Nephron progenitor cell (in vitro differentiated cells): ENCODE results near the gene PHF21B.

Source experiments
- DNase-seq: peaks from one replicate; pipeline ENCODE4 v3.0.0; 2021
- H3K27ac Mint-ChIP-seq: 2 replicates; pipeline ENCODE4 v1.8.0; 2021; ENCODE audit warnings: mild to moderate bottlenecking, moderate library complexity, mixed read lengths
- H3K27me3 Mint-ChIP-seq: 2 replicates; pipeline ENCODE4 v1.8.0; 2021; ENCODE audit warnings: mild to moderate bottlenecking, low read depth, mixed read lengths; ENCODE audit not compliant: poor library complexity
- H3K36me3 Mint-ChIP-seq: 2 replicates; pipeline ENCODE4 v1.8.0; 2021; ENCODE audit warnings: low read depth, mixed read lengths
- H3K4me1 Mint-ChIP-seq: 2 replicates; pipeline ENCODE4 v1.8.0; 2021; ENCODE audit warnings: mixed read lengths
- H3K4me3 Mint-ChIP-seq: 2 replicates; pipeline ENCODE4 v1.8.0; 2021; ENCODE audit warnings: mild to moderate bottlenecking, moderate library complexity, mixed read lengths
- H3K9me3 Mint-ChIP-seq: 2 replicates; pipeline ENCODE4 v1.8.0; 2021; ENCODE audit warnings: mild to moderate bottlenecking, moderate library complexity, mixed read lengths
- TF ChIP-seq, protein P1 (sequence below): fragments of 200-600 bp; sonication (generic); IDR thresholded peaks from 2 replicates; pipeline ENCODE4 v1.5.0; 2021; ENCODE audit warnings: antibody characterized with exemption

Gene PHF21B

DNA sequence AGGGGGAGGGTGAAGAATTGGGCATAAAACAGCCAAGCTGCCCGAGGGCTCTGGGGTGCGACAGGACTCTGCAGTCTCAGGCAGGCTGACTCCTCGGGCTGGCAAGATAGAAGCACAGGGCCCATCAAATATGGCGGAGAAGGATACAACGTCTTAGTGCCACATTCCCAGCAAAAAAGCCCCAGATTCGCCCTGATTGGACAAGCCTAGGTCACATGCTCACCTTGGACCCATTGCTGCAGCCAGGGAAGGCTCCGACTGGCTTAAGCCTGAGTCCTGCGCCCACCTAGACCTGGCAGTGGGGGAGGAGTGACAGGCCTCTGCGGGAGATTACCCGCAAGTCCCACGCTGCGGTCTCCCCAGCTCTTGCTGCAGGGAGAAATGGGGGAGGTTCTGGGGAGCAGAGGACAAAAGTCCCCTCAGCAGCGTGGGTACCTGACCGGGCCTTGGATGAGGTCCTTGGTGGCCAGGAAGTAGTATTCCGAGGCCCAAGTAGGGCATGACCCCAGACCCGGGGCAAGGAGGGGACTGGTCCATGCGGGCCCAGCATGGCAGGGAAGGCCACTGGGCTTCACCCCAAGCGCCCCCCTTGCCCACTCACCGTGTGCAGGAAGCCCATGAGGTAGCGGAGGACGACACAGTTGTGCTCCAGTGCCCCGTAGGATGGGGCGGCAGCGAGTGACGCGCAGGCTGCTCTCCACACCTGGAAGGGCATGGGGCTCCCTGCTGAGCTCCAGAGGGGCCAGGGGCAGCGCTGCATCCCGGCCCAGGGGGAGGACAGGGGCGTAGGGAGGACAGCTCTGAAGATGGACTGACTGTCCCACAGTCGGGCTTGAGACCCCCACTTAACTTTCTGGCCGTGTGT, 144.4 kb downstream of the PHF21B start:
- H3K4me3 Mint-ChIP-seq = no peak overlapping the region

DNA sequence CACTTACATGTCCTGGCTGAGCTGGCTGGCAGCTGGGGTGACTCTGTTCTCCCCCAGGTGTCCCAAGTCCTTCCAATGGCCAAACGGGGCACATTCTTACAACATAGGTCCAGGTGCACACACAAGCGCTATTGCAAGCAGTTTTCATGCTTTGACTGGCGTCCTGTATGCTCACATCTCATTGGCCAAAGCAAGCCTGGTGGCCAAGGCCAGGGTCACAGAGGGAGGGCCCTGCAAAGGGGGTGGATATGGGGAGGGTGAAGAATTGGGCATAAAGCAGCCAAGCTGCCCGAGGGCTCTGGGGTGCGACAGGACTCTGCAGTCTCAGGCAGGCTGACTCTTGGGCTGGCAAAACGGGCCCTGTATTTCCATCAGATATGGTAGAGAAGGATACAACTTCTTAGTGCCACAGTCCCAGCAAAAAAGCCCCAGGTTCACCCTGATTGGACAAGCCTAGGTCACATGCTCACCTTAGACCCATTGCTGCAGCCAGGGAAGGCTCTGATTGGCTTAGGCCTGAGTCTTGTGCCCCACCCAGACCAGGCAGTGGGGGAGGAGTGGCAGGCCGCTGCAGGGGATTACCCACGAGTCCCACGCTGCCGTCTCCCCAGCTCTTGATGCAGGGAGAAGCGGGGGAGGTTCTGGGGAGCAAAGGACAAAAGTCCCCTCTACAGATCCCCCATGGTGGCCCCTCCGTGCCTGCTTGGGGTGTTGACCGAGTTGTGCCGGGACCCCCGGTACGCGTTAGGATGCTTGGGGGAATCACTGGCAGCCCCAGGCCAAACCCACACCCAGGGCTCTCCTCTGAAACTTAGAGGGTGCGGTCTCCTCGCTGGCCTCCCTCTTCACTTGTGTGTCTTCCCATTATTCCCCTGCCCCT, 146.6 kb downstream of the PHF21B start:
- Mint-ChIP-seq H3K27me3 (no peaks in the 10 kb centered on the region), H3K9me3 (no peaks in the 10 kb centered on the region), H3K4me3 (no peak overlapping the region), H3K4me1 (peaks cover 13% of the 10 kb centered on the region), H3K27ac (peak overlapping the region; percentile 83), H3K36me3 (peaks cover 29% of the 10 kb centered on the region)
- TF ChIP-seq, protein P1, sequence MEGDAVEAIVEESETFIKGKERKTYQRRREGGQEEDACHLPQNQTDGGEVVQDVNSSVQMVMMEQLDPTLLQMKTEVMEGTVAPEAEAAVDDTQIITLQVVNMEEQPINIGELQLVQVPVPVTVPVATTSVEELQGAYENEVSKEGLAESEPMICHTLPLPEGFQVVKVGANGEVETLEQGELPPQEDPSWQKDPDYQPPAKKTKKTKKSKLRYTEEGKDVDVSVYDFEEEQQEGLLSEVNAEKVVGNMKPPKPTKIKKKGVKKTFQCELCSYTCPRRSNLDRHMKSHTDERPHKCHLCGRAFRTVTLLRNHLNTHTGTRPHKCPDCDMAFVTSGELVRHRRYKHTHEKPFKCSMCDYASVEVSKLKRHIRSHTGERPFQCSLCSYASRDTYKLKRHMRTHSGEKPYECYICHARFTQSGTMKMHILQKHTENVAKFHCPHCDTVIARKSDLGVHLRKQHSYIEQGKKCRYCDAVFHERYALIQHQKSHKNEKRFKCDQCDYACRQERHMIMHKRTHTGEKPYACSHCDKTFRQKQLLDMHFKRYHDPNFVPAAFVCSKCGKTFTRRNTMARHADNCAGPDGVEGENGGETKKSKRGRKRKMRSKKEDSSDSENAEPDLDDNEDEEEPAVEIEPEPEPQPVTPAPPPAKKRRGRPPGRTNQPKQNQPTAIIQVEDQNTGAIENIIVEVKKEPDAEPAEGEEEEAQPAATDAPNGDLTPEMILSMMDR = no peak
- no peak for DNase-seq

More for the DNA sequence above, 144.4 kb downstream of the PHF21B start:
- Mint-ChIP-seq H3K27me3 (no peaks in the 10 kb centered on the region), H3K36me3 (peaks cover 38% of the 10 kb centered on the region), H3K4me1 (peaks cover 25% of the 10 kb centered on the region), H3K9me3 (no peaks in the 10 kb centered on the region), H3K27ac (no peak overlapping the region)
- TF ChIP-seq, protein P1 = no peak
- no peak for DNase-seq

GRCh38 chr22:44862281-44862680, 147.5 kb downstream of the PHF21B start:
- Mint-ChIP-seq H3K4me1 (peaks cover 13% of the 10 kb centered on the region), H3K27me3 (no peaks in the 10 kb centered on the region), H3K9me3 (no peaks in the 10 kb centered on the region), H3K4me3 (no peak overlapping the region), H3K27ac (no peak overlapping the region), H3K36me3 (peaks cover 35% of the 10 kb centered on the region)
- DNase-seq = no peak
- TF ChIP-seq, protein P1 = no peak

DNA sequence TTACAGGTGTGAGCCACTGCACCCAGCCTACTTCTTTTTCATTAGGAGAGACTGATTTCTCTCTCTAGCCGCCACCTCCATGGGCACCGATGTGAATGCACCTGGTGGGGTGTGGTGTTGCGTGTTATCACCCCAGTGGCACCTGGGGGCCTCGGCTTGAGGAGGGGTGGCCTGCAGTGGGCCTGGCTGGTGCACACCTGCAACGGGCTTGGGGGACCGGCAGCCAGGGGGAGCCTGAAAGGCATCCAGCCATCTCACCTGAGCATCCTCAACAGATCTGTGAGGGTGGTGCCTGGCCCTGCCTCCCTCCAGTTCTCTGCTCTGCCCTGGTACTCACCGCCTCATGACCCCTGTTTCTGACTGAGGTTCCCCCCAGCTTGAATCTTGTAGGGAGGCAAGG, 148.6 kb downstream of the PHF21B start:
- Mint-ChIP-seq H3K27ac (no peak overlapping the region), H3K36me3 (peaks cover 39% of the 10 kb centered on the region), H3K4me3 (no peak overlapping the region), H3K9me3 (no peaks in the 10 kb centered on the region), H3K27me3 (no peaks in the 10 kb centered on the region), H3K4me1 (peaks cover 13% of the 10 kb centered on the region)
- DNase-seq = no peak
- TF ChIP-seq, protein P1 = no peak

DNA sequence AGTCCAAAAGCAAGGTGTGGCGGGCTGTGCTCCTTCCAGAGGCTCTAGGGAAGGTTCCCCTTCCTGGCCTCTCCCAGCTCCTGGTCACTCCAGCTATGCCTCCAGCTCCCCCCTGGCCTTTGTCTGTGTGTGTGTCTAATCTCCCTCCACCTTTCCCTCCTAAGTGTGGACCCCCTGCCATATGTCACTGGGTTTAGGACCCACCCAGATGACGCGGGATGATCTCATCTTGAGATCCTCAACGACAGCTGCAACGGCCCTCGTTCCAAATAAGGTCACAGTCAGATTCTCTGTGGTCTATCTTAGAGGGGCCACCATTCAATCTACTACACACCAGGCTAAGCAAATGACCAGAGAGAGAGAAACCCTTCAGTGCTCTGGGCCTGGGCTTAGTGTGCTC, 149.5 kb downstream of the PHF21B start:
- Mint-ChIP-seq H3K4me3 (no peak overlapping the region), H3K27ac (no peak overlapping the region), H3K36me3 (peaks cover 46% of the 10 kb centered on the region), H3K4me1 (peaks cover 13% of the 10 kb centered on the region), H3K27me3 (no peaks in the 10 kb centered on the region), H3K9me3 (peaks cover 6% of the 10 kb centered on the region)
- no peak for DNase-seq
- TF ChIP-seq, protein P1 = no peak
